HEK293 (cell line): Measurements from ENCODE around the gene TRIM2.
A peak's percentile ranks its signal among the peaks of the same experiment; 100 is the strongest.

Experiments used
- CTCF ChIA-PET: fragments of 350-600 bp; formaldehyde crosslinking; extraction: SDS; loops from one replicate; lab custom pipeline; 2021; ENCODE audit warnings: antibody characterized with exemption; lab: Yijun Ruan, JAX
- POLR2A ChIA-PET: fragments of 300-600 bp; formaldehyde crosslinking; extraction: SDS; loops from one replicate; lab custom pipeline; 2020; ENCODE audit warnings: antibody characterized with exemption, inconsistent platforms; lab: Yijun Ruan, JAX
- H3K27ac ChIP-seq: fragments of 200-500 bp; sonication (Bioruptor generic); 2 replicates; pipeline ENCODE4 v1.5.1; 2014; ENCODE audit warnings: low read depth, low read length, control low read depth, inconsistent platforms; ENCODE audit errors: extremely low read depth
- H3K36me3 ChIP-seq, 2 experiments: fragments of 200-500 bp in 1 of 2; sonication (Bioruptor generic) in 1 of 2; 1 replicate in 1 of 2; 2 replicates in 1 of 2; pipeline ENCODE4 v1.5.1; 2014 to 2017; ENCODE audit warnings: inconsistent platforms in 2 of 2, low read length in 2 of 2; ENCODE audit not compliant: control insufficient read depth in 2 of 2, insufficient read depth in 1 of 2
- H3K4me1 ChIP-seq: fragments of 200-500 bp; sonication (Bioruptor generic); 2 replicates; pipeline ENCODE4 v1.5.1; 2014; ENCODE audit warnings: mild to moderate bottlenecking, low read length, inconsistent platforms; ENCODE audit not compliant: control insufficient read depth, insufficient read depth
- H3K4me3 ChIP-seq: 2 replicates; pipeline ENCODE4 v1.5.1; 2011; ENCODE audit warnings: low read depth, mild to moderate bottlenecking, control low read depth, low read length, moderate library complexity
- H3K9me3 ChIP-seq: fragments of 200-500 bp; sonication (Bioruptor generic); 2 replicates; pipeline ENCODE4 v1.5.1; 2014; ENCODE audit warnings: low read depth, low read length, inconsistent platforms; ENCODE audit not compliant: control insufficient read depth, insufficient read depth
- GFI1B ChIP-seq: fragments of 450-650 bp; formaldehyde crosslinking; IDR thresholded peaks from 2 replicates; pipeline ENCODE4 v1.5.1; 2016; ENCODE audit warnings: missing biosample characterization, missing genetic modification characterization
- KLF16 ChIP-seq: fragments of 450-650 bp; formaldehyde crosslinking; IDR thresholded peaks from 2 replicates; pipeline ENCODE4 v1.5.1; 2017; ENCODE audit warnings: missing biosample characterization, missing genetic modification characterization
- REPIN1 ChIP-seq: fragments of 450-650 bp; formaldehyde crosslinking; IDR thresholded peaks from 2 replicates; pipeline ENCODE4 v1.5.1; 2017; ENCODE audit warnings: missing biosample characterization, missing genetic modification characterization, low read depth
- SCRT1 ChIP-seq: fragments of 450-650 bp; formaldehyde crosslinking; IDR thresholded peaks from 2 replicates; pipeline ENCODE4 v1.5.1; 2016; ENCODE audit warnings: missing biosample characterization, missing genetic modification characterization, borderline replicate concordance
- SCRT2 ChIP-seq: fragments of 450-650 bp; formaldehyde crosslinking; IDR thresholded peaks from 2 replicates; pipeline ENCODE4 v1.5.1; 2016; ENCODE audit warnings: missing biosample characterization, missing genetic modification characterization
- TCF7L2 ChIP-seq: IDR thresholded peaks from 2 replicates; pipeline ENCODE4 v1.6.1; 2011; ENCODE audit warnings: low read depth, mild to moderate bottlenecking, inconsistent platforms, low read length, moderate library complexity, borderline replicate concordance
- YY2 ChIP-seq: fragments of 450-650 bp; formaldehyde crosslinking; IDR thresholded peaks from 2 replicates; pipeline ENCODE4 v1.5.1; 2016; ENCODE audit warnings: missing biosample characterization, missing genetic modification characterization
- ZBTB1 ChIP-seq: fragments of 450-650 bp; formaldehyde crosslinking; IDR thresholded peaks from 2 replicates; pipeline ENCODE4 v1.5.1; 2016; ENCODE audit warnings: missing biosample characterization, missing genetic modification characterization
- ZNF146 ChIP-seq: fragments of 450-650 bp; formaldehyde crosslinking; IDR thresholded peaks from 2 replicates; pipeline ENCODE4 v1.5.1; 2016; ENCODE audit warnings: missing biosample characterization, missing genetic modification characterization
- ZNF155 ChIP-seq: fragments of 450-650 bp; formaldehyde crosslinking; IDR thresholded peaks from 2 replicates; pipeline ENCODE4 v1.5.1; 2016; ENCODE audit warnings: missing biosample characterization, missing genetic modification characterization
- ZNF211 ChIP-seq: fragments of 450-650 bp; formaldehyde crosslinking; IDR thresholded peaks from 2 replicates; pipeline ENCODE4 v1.5.1; 2016; ENCODE audit warnings: low read depth, missing biosample characterization, missing genetic modification characterization
- ZNF221 ChIP-seq: fragments of 450-650 bp; formaldehyde crosslinking; IDR thresholded peaks from 2 replicates; pipeline ENCODE4 v1.5.1; 2017; ENCODE audit warnings: missing biosample characterization, missing genetic modification characterization, borderline replicate concordance
- ZNF311 ChIP-seq: fragments of 450-650 bp; formaldehyde crosslinking; IDR thresholded peaks from 2 replicates; pipeline ENCODE4 v1.5.1; 2017; ENCODE audit warnings: missing biosample characterization, missing genetic modification characterization, borderline replicate concordance
- ZNF37A ChIP-seq: fragments of 450-650 bp; IDR thresholded peaks from 2 replicates; pipeline ENCODE4 v1.5.1; 2018; ENCODE audit warnings: missing biosample characterization, missing genetic modification characterization
- ZNF404 ChIP-seq: fragments of 450-650 bp; formaldehyde crosslinking; IDR thresholded peaks from 2 replicates; pipeline ENCODE4 v1.5.1; 2017; ENCODE audit warnings: missing biosample characterization, missing genetic modification characterization
- ZNF426 ChIP-seq: fragments of 450-650 bp; formaldehyde crosslinking; IDR thresholded peaks from 2 replicates; pipeline ENCODE4 v1.5.1; 2017; ENCODE audit warnings: missing biosample characterization, missing genetic modification characterization, mild to moderate bottlenecking, inconsistent platforms, moderate library complexity
- ZNF610 ChIP-seq: fragments of 450-650 bp; formaldehyde crosslinking; IDR thresholded peaks from 2 replicates; pipeline ENCODE4 v1.5.1; 2016; ENCODE audit warnings: missing biosample characterization, missing genetic modification characterization, borderline replicate concordance
- ZNF621 ChIP-seq: fragments of 450-650 bp; formaldehyde crosslinking; IDR thresholded peaks from 2 replicates; pipeline ENCODE4 v1.5.1; 2017; ENCODE audit warnings: missing biosample characterization, missing genetic modification characterization
- ZNF626 ChIP-seq: fragments of 450-650 bp; sonication (Bioruptor Pico); formaldehyde crosslinking; IDR thresholded peaks from 2 replicates; pipeline ENCODE4 v1.5.1; 2018; ENCODE audit warnings: missing biosample characterization, missing genetic modification characterization, inconsistent platforms
- ZNF837 ChIP-seq: fragments of 450-650 bp; formaldehyde crosslinking; IDR thresholded peaks from 2 replicates; pipeline ENCODE4 v1.5.1; 2016; ENCODE audit warnings: missing biosample characterization, missing genetic modification characterization
- TF ChIP-seq, protein P1 (sequence below): fragments of 450-650 bp; formaldehyde crosslinking; IDR thresholded peaks from 2 replicates; pipeline ENCODE4 v1.5.1; 2016; ENCODE audit warnings: missing biosample characterization, missing genetic modification characterization
- TF ChIP-seq, protein P2 (sequence below): fragments of 450-650 bp; formaldehyde crosslinking; IDR thresholded peaks from 2 replicates; pipeline ENCODE4 v1.5.1; 2016; ENCODE audit warnings: missing biosample characterization, missing genetic modification characterization
- TF ChIP-seq, protein P3 (sequence below): fragments of 450-650 bp; IDR thresholded peaks from 2 replicates; pipeline ENCODE4 v1.5.1; 2018; ENCODE audit warnings: missing biosample characterization, mild to moderate bottlenecking, missing genetic modification characterization

The TRIM2 gene

DNA sequence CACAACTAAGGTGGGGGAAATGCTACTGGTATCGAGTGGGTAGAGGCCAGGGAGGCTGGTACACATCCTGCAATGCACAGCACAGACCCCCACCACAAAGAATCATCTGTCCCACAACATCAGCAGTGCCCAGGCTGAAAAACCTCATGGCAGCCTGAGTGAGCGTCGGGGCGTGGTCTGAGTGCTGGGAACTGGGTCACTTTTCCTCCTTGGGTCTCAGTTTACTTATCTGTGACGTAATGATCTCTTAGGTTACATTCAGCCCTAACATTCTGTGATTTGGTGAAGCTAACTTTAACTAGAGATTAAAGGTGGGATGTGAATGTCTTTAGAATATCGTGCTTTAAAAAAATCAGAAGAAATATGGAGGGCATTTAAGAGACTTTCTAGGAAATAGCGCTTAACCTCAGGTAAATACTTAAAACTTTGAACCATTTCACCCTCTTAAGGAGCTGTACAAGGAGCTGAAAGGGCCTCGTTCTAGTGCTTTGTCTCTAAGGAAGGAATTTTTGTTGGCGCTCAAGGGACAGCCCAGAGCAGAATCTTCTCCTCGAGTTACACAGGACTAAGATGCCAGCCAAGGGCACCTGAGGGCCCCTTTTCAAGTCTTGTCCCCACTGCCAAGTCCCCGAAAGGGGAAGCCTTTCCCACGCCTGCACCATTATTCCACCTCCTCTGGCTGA, 18.1 kb upstream of the TRIM2 start:
- no peak overlapping the region for H3K4me3 ChIP-seq
- TF ChIP-seq ZNF37A (tag by site-specific recombination), result no peak
- no peak for TF ChIP-seq ZNF837 (tag by site-specific recombination)
- no peak for TF ChIP-seq ZNF610
- TF ChIP-seq ZNF626 (tag by site-specific recombination), result no peak
- TF ChIP-seq YY2 (tag by site-specific recombination), result no peak
- no peak for TF ChIP-seq ZNF426
- no peak for TF ChIP-seq ZBTB1 (tag by site-specific recombination)
- TF ChIP-seq ZNF404 (tag by site-specific recombination), result no peak
- TF ChIP-seq ZNF146, result no peak
- no peaks in the 10 kb centered on the region for H3K36me3 ChIP-seq
- H3K27ac ChIP-seq, result no peak overlapping the region
- no peaks in the 10 kb centered on the region for H3K4me1 ChIP-seq
- POLR2A ChIA-PET, result no interaction called here
- CTCF ChIA-PET, result interaction anchor here (0.8 kb wide), 1 partner anchor 79 kb away, joined by 4 read pairs; no protein-coding TSS in a partner anchor
- H3K9me3 ChIP-seq, result no peaks in the 10 kb centered on the region

DNA sequence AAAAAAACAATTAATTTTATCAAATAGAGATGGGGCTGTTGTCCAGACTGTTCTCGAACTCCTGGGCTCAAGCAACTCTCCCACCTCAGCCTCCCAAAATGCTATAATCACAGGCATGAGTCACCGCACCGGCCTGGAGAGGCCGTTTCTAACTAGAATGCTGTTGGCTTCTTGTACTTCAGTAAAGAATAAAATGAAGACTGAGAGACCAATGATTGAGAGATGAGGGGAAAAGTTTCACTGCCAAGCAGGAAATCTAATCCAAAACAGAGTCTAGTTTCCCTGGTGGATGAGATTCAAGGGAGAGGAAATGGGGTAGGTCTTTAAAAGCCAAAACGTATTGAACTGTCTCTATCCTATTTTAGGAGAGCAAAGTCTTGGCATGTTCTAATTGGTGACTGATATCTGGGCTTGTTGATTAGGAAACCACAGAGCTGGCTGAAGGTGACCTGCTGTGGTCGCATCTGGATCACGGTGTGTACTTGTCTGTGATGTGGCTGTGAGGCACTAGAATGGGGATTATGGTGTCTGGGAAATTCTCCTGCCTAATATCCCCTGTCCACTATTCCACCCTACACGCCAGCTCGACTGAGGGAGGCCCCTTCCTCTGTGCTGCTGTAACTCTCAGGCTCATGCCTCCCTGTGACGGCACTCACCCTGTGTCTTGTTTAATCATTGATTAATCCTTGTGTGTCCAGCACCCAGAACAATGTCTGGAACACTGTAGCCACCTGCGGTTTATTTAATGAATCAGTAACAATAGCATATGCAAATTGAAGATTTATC, 15.0 kb upstream of the TRIM2 start:
- no peak overlapping the region for H3K4me3 ChIP-seq
- H3K9me3 ChIP-seq, result no peaks in the 10 kb centered on the region
- no peak for TF ChIP-seq REPIN1 (tag by site-specific recombination)
- POLR2A ChIA-PET, result no interaction called here
- H3K36me3 ChIP-seq, result no peaks in the 10 kb centered on the region
- no peaks in the 10 kb centered on the region for H3K4me1 ChIP-seq
- H3K27ac ChIP-seq, result no peak overlapping the region
- CTCF ChIA-PET, result no interaction called here

DNA sequence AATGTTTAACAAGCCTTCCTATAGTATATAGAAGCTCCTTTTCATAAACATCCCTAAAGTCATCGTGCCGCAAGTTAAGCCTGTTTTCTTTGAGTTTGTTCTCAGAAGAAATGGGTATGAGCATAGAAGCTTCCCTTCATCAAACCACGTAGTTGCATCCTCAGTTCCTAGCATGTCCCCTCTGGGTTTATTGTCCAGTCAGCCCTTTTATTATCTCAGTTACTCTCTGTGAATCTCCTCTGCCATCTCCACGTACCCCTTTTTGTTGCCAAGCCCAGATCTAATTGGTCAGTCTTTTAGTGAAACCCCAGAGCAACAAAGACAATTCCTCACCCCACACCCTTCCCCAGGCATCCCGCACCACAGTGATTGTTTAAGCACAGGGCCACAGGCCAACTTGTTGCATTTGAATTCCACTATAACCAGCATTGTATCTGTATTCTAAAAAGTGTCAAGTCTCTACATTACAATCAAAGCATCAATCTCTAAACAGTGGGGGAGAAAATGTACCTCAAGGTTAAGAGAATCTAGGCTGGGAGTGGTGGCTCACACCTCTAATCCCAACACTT, 12.4 kb upstream of the TRIM2 start:
- H3K9me3 ChIP-seq, result no peaks in the 10 kb centered on the region
- H3K36me3 ChIP-seq, result no peaks in the 10 kb centered on the region
- TF ChIP-seq ZNF211 (tag by site-specific recombination), result 0 out of 2 replicates have a peak, but pooled peaks have one; percentile 39
- TF ChIP-seq SCRT1, result peak; percentile 59
- TF ChIP-seq, protein P1, sequence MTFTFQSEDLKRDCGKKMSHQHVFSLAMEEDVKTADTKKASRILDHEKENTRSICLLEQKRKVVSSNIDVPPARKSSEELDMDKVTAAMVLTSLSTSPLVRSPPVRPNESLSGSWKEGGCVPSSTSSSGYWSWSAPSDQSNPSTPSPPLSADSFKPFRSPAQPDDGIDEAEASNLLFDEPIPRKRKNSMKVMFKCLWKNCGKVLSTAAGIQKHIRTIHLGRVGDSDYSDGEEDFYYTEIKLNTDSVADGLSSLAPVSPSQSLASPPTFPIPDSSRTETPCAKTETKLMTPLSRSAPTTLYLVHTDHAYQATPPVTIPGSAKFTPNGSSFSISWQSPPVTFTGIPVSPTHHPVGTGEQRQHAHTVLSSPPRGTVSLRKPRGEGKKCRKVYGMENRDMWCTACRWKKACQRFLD (tag by site-specific recombination), result no peak
- TF ChIP-seq KLF16 (tag by site-specific recombination), result no peak
- no peak for TF ChIP-seq ZNF311
- peak; percentile 76 for TF ChIP-seq SCRT2 (tag by site-specific recombination)
- ChIA-PET CTCF (interaction anchor here (0.6 to 0.9 kb wide), 2 partner anchors 12 to 19 kb away, joined by 3 read pairs; partner anchors contain the start of gene TRIM2), POLR2A (no interaction called here)
- no peak overlapping the region for H3K4me3 ChIP-seq
- H3K4me1 ChIP-seq, result no peaks in the 10 kb centered on the region
- H3K27ac ChIP-seq, result no peak overlapping the region

DNA sequence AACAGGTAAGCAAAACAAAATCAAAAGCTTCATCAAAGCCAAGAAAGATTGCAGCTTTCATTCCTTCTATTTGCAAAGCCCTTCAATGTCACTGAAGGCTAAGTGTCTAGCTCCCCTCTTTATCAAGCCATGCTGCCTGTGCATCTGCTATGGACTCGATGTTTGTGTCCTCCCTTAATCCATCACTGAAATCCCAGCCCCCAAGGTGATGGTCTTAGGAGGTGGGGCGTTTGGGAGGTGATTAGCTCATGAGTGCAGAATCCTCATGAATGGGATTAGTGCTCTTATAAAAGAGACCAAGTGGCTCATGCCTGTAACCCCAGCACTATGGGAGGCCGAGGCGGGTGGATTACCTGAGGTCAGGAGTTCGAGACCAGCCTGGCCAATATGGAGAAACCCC, 6.9 kb upstream of the TRIM2 start:
- H3K4me1 ChIP-seq, result no peaks in the 10 kb centered on the region
- POLR2A ChIA-PET, result no interaction called here
- H3K36me3 ChIP-seq, result no peaks in the 10 kb centered on the region
- CTCF ChIA-PET, result interaction anchor here (0.7 kb wide), 1 partner anchor 205 kb away, joined by 3 read pairs; no protein-coding TSS in a partner anchor
- H3K27ac ChIP-seq, result no peak overlapping the region
- no peaks in the 10 kb centered on the region for H3K9me3 ChIP-seq
- no peak overlapping the region for H3K4me3 ChIP-seq
- TF ChIP-seq, protein P2, sequence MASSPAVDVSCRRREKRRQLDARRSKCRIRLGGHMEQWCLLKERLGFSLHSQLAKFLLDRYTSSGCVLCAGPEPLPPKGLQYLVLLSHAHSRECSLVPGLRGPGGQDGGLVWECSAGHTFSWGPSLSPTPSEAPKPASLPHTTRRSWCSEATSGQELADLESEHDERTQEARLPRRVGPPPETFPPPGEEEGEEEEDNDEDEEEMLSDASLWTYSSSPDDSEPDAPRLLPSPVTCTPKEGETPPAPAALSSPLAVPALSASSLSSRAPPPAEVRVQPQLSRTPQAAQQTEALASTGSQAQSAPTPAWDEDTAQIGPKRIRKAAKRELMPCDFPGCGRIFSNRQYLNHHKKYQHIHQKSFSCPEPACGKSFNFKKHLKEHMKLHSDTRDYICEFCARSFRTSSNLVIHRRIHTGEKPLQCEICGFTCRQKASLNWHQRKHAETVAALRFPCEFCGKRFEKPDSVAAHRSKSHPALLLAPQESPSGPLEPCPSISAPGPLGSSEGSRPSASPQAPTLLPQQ (tag by site-specific recombination), result no peak
- TF ChIP-seq GFI1B (tag by site-specific recombination) (no peak), ZNF221 (tag by site-specific recombination) (no peak), ZNF155 (tag by site-specific recombination) (no peak), ZNF621 (tag by site-specific recombination) (no peak), TCF7L2 (no peak)
- TF ChIP-seq, protein P3, sequence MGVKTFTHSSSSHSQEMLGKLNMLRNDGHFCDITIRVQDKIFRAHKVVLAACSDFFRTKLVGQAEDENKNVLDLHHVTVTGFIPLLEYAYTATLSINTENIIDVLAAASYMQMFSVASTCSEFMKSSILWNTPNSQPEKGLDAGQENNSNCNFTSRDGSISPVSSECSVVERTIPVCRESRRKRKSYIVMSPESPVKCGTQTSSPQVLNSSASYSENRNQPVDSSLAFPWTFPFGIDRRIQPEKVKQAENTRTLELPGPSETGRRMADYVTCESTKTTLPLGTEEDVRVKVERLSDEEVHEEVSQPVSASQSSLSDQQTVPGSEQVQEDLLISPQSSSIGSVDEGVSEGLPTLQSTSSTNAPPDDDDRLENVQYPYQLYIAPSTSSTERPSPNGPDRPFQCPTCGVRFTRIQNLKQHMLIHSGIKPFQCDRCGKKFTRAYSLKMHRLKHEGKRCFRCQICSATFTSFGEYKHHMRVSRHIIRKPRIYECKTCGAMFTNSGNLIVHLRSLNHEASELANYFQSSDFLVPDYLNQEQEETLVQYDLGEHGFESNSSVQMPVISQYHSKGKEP (tag by site-specific recombination), result no peak
